ENCODE measurements around the gene VRK2.
"Not testable (repeated sequence)": the region's sequence is repeated elsewhere in the genome, so short reads cannot be mapped to it uniquely, and the experiment has no call there.

Gene VRK2

GRCh38 chr2:58163913-58164312, 117.3 kb downstream of the VRK2 start:
- DNase-seq (ENCODE audit: low spot score) = no peak

- not testable (repeated sequence) for DNase-seq (ENCODE audit: low spot score)
Measured at GRCh38 chr2:58168130-58168529, 121.5 kb downstream of the VRK2 start.

- DNase-seq (ENCODE audit: low spot score) = not testable (repeated sequence)
Measured at GRCh38 chr2:58169845-58170244, 123.2 kb downstream of the VRK2 start.

GRCh38 chr2:58170334-58170933, 123.8 kb downstream of the VRK2 start:
- not testable (repeated sequence) for DNase-seq (ENCODE audit: low spot score)

- not testable (repeated sequence) for DNase-seq (ENCODE audit: low spot score)
Measured at GRCh38 chr2:58171831-58172230, 125.2 kb downstream of the VRK2 start.

GRCh38 chr2:58177187-58177586, 130.6 kb downstream of the VRK2 start:
- DNase-seq (ENCODE audit: low spot score) = not testable (repeated sequence)

- DNase-seq (ENCODE audit: low spot score) = not testable (repeated sequence)
Measured at GRCh38 chr2:58180175-58180574, 133.6 kb downstream of the VRK2 start.

- DNase-seq (ENCODE audit: low spot score) = no peak
Measured at GRCh38 chr2:58180635-58181034, 134.0 kb downstream of the VRK2 start.

- DNase-seq (ENCODE audit: low spot score) = no peak
Measured at GRCh38 chr2:58182527-58182926, 135.9 kb downstream of the VRK2 start.

- no peak for DNase-seq (ENCODE audit: low spot score)
Measured at GRCh38 chr2:58186501-58186900, 139.9 kb downstream of the VRK2 start.

- not testable (repeated sequence) for DNase-seq (ENCODE audit: low spot score)
Measured at GRCh38 chr2:58187022-58187421, 140.4 kb downstream of the VRK2 start.

- no peak for DNase-seq (ENCODE audit: low spot score)
Measured at GRCh38 chr2:58194458-58194857, 147.9 kb downstream of the VRK2 start.

GRCh38 chr2:58195662-58196061, 149.1 kb downstream of the VRK2 start:
- DNase-seq (ENCODE audit: low spot score) = no peak

GRCh38 chr2:58197894-58198293, 151.3 kb downstream of the VRK2 start:
- no peak for DNase-seq (ENCODE audit: low spot score)

- no peak for DNase-seq (ENCODE audit: low spot score)
Measured at GRCh38 chr2:58202404-58202803, 155.8 kb downstream of the VRK2 start.

GRCh38 chr2:58203018-58203417, 156.4 kb downstream of the VRK2 start:
- DNase-seq (ENCODE audit: low spot score) = no peak

GRCh38 chr2:58204195-58204959, 157.8 kb downstream of the VRK2 start:
- no peak for DNase-seq (ENCODE audit: low spot score)

GRCh38 chr2:58206785-58207184, 160.2 kb downstream of the VRK2 start:
- no peak for DNase-seq (ENCODE audit: low spot score)

- DNase-seq (ENCODE audit: low spot score) = no peak
Measured at GRCh38 chr2:58207189-58207588, 160.6 kb downstream of the VRK2 start.

Data from CD4-positive, alpha-beta T cell treated with Interleukin-6 at 100 ng/mL for 8 hours (primary cell).